H9 (cell line): ENCODE results near the gene RMDN2. TPM values are rescaled to one million over a fixed set of nuclear protein-coding genes. Genes with fewer than 3 reads are reported as not detected.

Experiments
- DNase-seq: peaks from one replicate; pipeline ENCODE4 v3.0.0-alpha.2; 2017
- H2AFZ ChIP-seq: one replicate; pipeline ENCODE4 v1.6.1; 2013; ENCODE audit warnings: mild to moderate bottlenecking, low read length, control low read depth, moderate library complexity
- H2AK5ac ChIP-seq: 2 replicates; pipeline ENCODE4 v1.6.1; 2013; ENCODE audit warnings: low read length, control low read depth, mixed read lengths; ENCODE audit not compliant: insufficient read length
- H2BK120ac ChIP-seq: one replicate; pipeline ENCODE4 v1.6.1; 2013; ENCODE audit warnings: low read depth, mild to moderate bottlenecking, low read length, control low read depth, inconsistent platforms; ENCODE audit not compliant: poor library complexity, severe bottlenecking
- H2BK12ac ChIP-seq: 2 replicates; pipeline ENCODE4 v1.6.1; 2013; ENCODE audit warnings: low read length, control low read depth, mixed read lengths, low read depth; ENCODE audit not compliant: insufficient read length
- H2BK15ac ChIP-seq: 2 replicates; pipeline ENCODE4 v1.6.1; 2013; ENCODE audit warnings: low read depth, low read length, control low read depth
- H2BK20ac ChIP-seq: one replicate; pipeline ENCODE4 v1.6.1; 2013; ENCODE audit warnings: low read depth, mild to moderate bottlenecking, low read length, control low read depth, inconsistent platforms; ENCODE audit not compliant: poor library complexity, severe bottlenecking
- H2BK5ac ChIP-seq: 2 replicates; pipeline ENCODE4 v1.6.1; 2013; ENCODE audit warnings: low read length, control low read depth, mixed read lengths; ENCODE audit not compliant: insufficient read length
- H3K14ac ChIP-seq: 2 replicates; pipeline ENCODE4 v1.6.1; 2013; ENCODE audit warnings: low read length, control low read depth; ENCODE audit not compliant: insufficient read depth
- H3K18ac ChIP-seq: 2 replicates; pipeline ENCODE4 v1.6.1; 2013; ENCODE audit warnings: low read depth, mild to moderate bottlenecking, mixed read lengths, low read length, control low read depth; ENCODE audit not compliant: insufficient read length
- H3K23ac ChIP-seq: 2 replicates; pipeline ENCODE4 v1.6.1; 2013; ENCODE audit warnings: low read length, control low read depth, mixed read lengths, low read depth; ENCODE audit not compliant: insufficient read length
- H3K23me2 ChIP-seq: 2 replicates; pipeline ENCODE4 v1.6.1; 2013; ENCODE audit warnings: low read depth, mild to moderate bottlenecking, mixed read lengths, low read length, control low read depth; ENCODE audit not compliant: insufficient read length, poor library complexity, severe bottlenecking
- H3K27ac ChIP-seq: 2 replicates; pipeline ENCODE4 v1.5.1; 2013; ENCODE audit warnings: low read length, control low read depth, mixed read lengths, low read depth; ENCODE audit not compliant: insufficient read length
- H3K27me3 ChIP-seq: 2 replicates; pipeline ENCODE4 v1.6.1; 2013; ENCODE audit warnings: low read length, control low read depth, inconsistent platforms; ENCODE audit not compliant: insufficient read depth
- H3K4ac ChIP-seq: 2 replicates; pipeline ENCODE4 v1.6.1; 2013; ENCODE audit warnings: low read depth, mild to moderate bottlenecking, control low read depth, inconsistent platforms, low read length, moderate library complexity
- H3K4me1 ChIP-seq: 2 replicates; pipeline ENCODE4 v1.6.1; 2013; ENCODE audit warnings: low read length, control low read depth, inconsistent platforms; ENCODE audit not compliant: insufficient read depth
- H3K4me2 ChIP-seq: 2 replicates; pipeline ENCODE4 v1.6.1; 2013; ENCODE audit warnings: low read length, control low read depth, mixed read lengths; ENCODE audit not compliant: insufficient read length, insufficient read depth
- H3K56ac ChIP-seq: 2 replicates; pipeline ENCODE4 v1.6.1; 2013; ENCODE audit warnings: low read depth, mild to moderate bottlenecking, mixed read lengths, low read length, control low read depth; ENCODE audit not compliant: insufficient read length
- H3K79me1 ChIP-seq: 2 replicates; pipeline ENCODE4 v1.6.1; 2013; ENCODE audit warnings: low read depth, mild to moderate bottlenecking, moderate library complexity, low read length, control low read depth, inconsistent platforms; ENCODE audit not compliant: insufficient read depth, poor library complexity, severe bottlenecking
- H3K79me2 ChIP-seq: 2 replicates; pipeline ENCODE4 v1.6.1; 2013; ENCODE audit warnings: low read length, control low read depth, inconsistent platforms; ENCODE audit not compliant: insufficient read depth
- H3K9ac ChIP-seq: 2 replicates; pipeline ENCODE4 v1.6.1; 2013; ENCODE audit warnings: low read length, control low read depth, mixed read lengths; ENCODE audit not compliant: insufficient read length; ENCODE audit errors: extremely low read depth
- H3K9me3 ChIP-seq: one replicate; pipeline ENCODE4 v1.6.1; 2013; ENCODE audit warnings: low read depth, low read length, inconsistent platforms; ENCODE audit not compliant: control insufficient read depth
- H3T11ph ChIP-seq: one replicate; pipeline ENCODE4 v1.6.1; 2013; ENCODE audit warnings: mild to moderate bottlenecking, low read length, control low read depth, inconsistent platforms
- H4K20me1 ChIP-seq: one replicate; pipeline ENCODE4 v1.6.1; 2013; ENCODE audit not compliant: control insufficient read depth, insufficient read length, insufficient read depth
- H4K5ac ChIP-seq: 2 replicates; pipeline ENCODE4 v1.6.1; 2013; ENCODE audit warnings: low read depth, mild to moderate bottlenecking, mixed read lengths, low read length, control low read depth; ENCODE audit not compliant: insufficient read length
- H4K8ac ChIP-seq: replicated peaks from 2 replicates; pipeline ENCODE4 v1.6.1; 2013; ENCODE audit warnings: low read length, control low read depth, mixed read lengths, low read depth; ENCODE audit not compliant: insufficient read length
- H4K91ac ChIP-seq: 2 replicates; pipeline ENCODE4 v1.6.1; 2013; ENCODE audit warnings: low read depth, mild to moderate bottlenecking, moderate library complexity, mixed read lengths, low read length, control low read depth; ENCODE audit not compliant: insufficient read length
- H3K27ac Mint-ChIP-seq, 3 experiments: 2 replicates in 2 of 3; 3 replicates in 1 of 3; pipeline ENCODE4 v1.8.0; 2020 to 2021; ENCODE audit warnings: mixed read lengths in 3 of 3, mild to moderate bottlenecking in 1 of 3, moderate library complexity in 1 of 3
- H3K27me3 Mint-ChIP-seq: 2 replicates; pipeline ENCODE4 v1.8.0; 2021; ENCODE audit warnings: low read depth, mild to moderate bottlenecking, moderate library complexity, mixed read lengths
- H3K36me3 Mint-ChIP-seq, 3 experiments: 2 replicates in 2 of 3; 3 replicates in 1 of 3; pipeline ENCODE4 v1.8.0; 2020 to 2021; ENCODE audit warnings: low read depth in 3 of 3, mixed read lengths in 3 of 3; ENCODE audit not compliant: insufficient read depth in 1 of 3
- H3K4me1 Mint-ChIP-seq, 2 experiments: 2 replicates each; pipeline ENCODE4 v1.8.0; 2020; ENCODE audit warnings: mixed read lengths in 2 of 2
- H3K4me3 Mint-ChIP-seq, 2 experiments: 2 replicates in 1 of 2; 3 replicates in 1 of 2; pipeline ENCODE4 v1.8.0; 2020 to 2021; ENCODE audit warnings: mild to moderate bottlenecking in 2 of 2, mixed read lengths in 2 of 2, moderate library complexity in 1 of 2
- H3K9me3 Mint-ChIP-seq, 2 experiments: 2 replicates in 1 of 2; 3 replicates in 1 of 2; pipeline ENCODE4 v1.8.0; 2020; ENCODE audit warnings: mild to moderate bottlenecking in 2 of 2, mixed read lengths in 2 of 2, moderate library complexity in 1 of 2
- WGBS: extraction: QIAGEN DNeasy Blood & Tissue Kit; methylation state at CpG from one replicate; pipeline ENCODE4 v1.1.7; 2013; ENCODE audit warnings: missing lambda C conversion rate, low lambda C conversion rate, mixed read lengths; ENCODE audit not compliant: insufficient read length; ENCODE audit errors: extremely low coverage; 5-methylcytosine and 5-hydroxymethylcytosine counted together
- total RNA-seq: library from RNA; stranded (reverse); gene quantifications from 2 replicates; pipeline ENCODE4 v1.2.1, GENCODE V29; 2021
- TF ChIP-seq, protein P1 (sequence below): fragments of 200-600 bp; sonication (generic); conservative IDR thresholded peaks from 3 replicates; pipeline ENCODE4 v1.8.0; 2021; ENCODE audit warnings: antibody characterized with exemption, mild to moderate bottlenecking

RMDN2 gene
- total RNA-seq, 1 experiment from 2014 or later: 2.8 TPM

DNA sequence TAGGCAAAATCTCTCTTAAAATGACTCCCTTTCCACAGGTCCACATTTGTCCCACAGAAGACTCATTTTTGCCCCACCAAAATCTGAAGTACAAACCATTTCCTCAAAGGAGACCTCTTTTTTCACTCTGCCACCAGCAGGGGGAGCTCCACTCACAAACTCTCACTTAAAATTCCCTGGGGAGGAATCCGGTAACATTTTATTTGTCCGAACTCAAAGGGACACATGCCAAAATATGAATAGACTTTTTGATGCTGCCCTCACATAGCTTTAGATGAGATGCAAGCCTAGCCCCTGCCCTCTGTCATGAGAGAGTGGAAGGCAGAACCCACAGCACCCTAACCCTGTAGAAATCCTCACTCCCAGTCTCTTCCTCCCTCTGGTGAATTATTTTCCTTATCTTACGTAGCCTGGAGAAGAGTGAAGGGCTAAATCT lies 57.1 kb downstream of the RMDN2 start:
- no peak overlapping the region; a peak in 1 of 7 replicates for H3K27ac Mint-ChIP-seq
- H2BK5ac ChIP-seq: no peak overlapping the region
- no CpG with 5 or more reads among the region's 3 CpGs for WGBS
- peaks cover 5 to 13% (median 5%) of the 10 kb centered on the region in 3 experiments; a peak in 5 of 7 replicates for H3K36me3 Mint-ChIP-seq
- no peak overlapping the region for H3K56ac ChIP-seq
- no peak overlapping the region for H2BK20ac ChIP-seq
- H3K23ac ChIP-seq: no peak overlapping the region
- peak overlapping the region; percentile 9 to 46; a peak in 3 of 5 replicates for H3K4me3 Mint-ChIP-seq
- no peak overlapping the region for H2BK120ac ChIP-seq
- no peak overlapping the region for H3K9ac ChIP-seq
- no peak overlapping the region for H2BK12ac ChIP-seq
- no peaks in the 10 kb centered on the region for H4K20me1 ChIP-seq
- H3K79me2 ChIP-seq: no peaks in the 10 kb centered on the region
- no peaks in the 10 kb centered on the region for H3K23me2 ChIP-seq
- H3K4me1 ChIP-seq: no peaks in the 10 kb centered on the region
- no peak overlapping the region for H3K4ac ChIP-seq
- peak overlapping the region; percentile 97 for H2AFZ ChIP-seq
- H3K27me3 ChIP-seq: no peaks in the 10 kb centered on the region
- H3T11ph ChIP-seq: no peak overlapping the region
- no peak overlapping the region for H4K91ac ChIP-seq
- H3K9me3 ChIP-seq: no peaks in the 10 kb centered on the region
- no peak overlapping the region for H4K8ac ChIP-seq
- no peak overlapping the region for H3K14ac ChIP-seq
- H3K27me3 Mint-ChIP-seq: no peaks in the 10 kb centered on the region
- no peak overlapping the region for H4K5ac ChIP-seq
- peaks cover 12% of the 10 kb centered on the region in 2 experiments for H3K4me1 Mint-ChIP-seq
- no peaks in the 10 kb centered on the region for H3K79me1 ChIP-seq
- no peak overlapping the region for H2AK5ac ChIP-seq
- H3K27ac ChIP-seq: no peak overlapping the region
- peaks cover 8 to 17% of the 10 kb centered on the region in 2 experiments for H3K9me3 Mint-ChIP-seq
- no peak overlapping the region for H2BK15ac ChIP-seq
- DNase-seq: peak; percentile 62
- H3K18ac ChIP-seq: no peak overlapping the region
- H3K4me2 ChIP-seq: peak overlapping the region; percentile 85
- TF ChIP-seq, protein P1, sequence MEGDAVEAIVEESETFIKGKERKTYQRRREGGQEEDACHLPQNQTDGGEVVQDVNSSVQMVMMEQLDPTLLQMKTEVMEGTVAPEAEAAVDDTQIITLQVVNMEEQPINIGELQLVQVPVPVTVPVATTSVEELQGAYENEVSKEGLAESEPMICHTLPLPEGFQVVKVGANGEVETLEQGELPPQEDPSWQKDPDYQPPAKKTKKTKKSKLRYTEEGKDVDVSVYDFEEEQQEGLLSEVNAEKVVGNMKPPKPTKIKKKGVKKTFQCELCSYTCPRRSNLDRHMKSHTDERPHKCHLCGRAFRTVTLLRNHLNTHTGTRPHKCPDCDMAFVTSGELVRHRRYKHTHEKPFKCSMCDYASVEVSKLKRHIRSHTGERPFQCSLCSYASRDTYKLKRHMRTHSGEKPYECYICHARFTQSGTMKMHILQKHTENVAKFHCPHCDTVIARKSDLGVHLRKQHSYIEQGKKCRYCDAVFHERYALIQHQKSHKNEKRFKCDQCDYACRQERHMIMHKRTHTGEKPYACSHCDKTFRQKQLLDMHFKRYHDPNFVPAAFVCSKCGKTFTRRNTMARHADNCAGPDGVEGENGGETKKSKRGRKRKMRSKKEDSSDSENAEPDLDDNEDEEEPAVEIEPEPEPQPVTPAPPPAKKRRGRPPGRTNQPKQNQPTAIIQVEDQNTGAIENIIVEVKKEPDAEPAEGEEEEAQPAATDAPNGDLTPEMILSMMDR: peak; percentile 92
